Measurements from ENCODE around the gene THSD7B. TPM values are rescaled to one million over a fixed set of nuclear protein-coding genes. Genes with fewer than 3 reads are reported as not detected.
A peak's percentile ranks its signal among the peaks of the same experiment; 100 is the strongest.

THSD7B gene
- total and polyA plus RNA-seq, 2 of the 13 experiments (the other 11 are each of a cell fraction or from before 2014, with no cell fraction given), result 0.02 TPM; not detected in 1

DNA sequence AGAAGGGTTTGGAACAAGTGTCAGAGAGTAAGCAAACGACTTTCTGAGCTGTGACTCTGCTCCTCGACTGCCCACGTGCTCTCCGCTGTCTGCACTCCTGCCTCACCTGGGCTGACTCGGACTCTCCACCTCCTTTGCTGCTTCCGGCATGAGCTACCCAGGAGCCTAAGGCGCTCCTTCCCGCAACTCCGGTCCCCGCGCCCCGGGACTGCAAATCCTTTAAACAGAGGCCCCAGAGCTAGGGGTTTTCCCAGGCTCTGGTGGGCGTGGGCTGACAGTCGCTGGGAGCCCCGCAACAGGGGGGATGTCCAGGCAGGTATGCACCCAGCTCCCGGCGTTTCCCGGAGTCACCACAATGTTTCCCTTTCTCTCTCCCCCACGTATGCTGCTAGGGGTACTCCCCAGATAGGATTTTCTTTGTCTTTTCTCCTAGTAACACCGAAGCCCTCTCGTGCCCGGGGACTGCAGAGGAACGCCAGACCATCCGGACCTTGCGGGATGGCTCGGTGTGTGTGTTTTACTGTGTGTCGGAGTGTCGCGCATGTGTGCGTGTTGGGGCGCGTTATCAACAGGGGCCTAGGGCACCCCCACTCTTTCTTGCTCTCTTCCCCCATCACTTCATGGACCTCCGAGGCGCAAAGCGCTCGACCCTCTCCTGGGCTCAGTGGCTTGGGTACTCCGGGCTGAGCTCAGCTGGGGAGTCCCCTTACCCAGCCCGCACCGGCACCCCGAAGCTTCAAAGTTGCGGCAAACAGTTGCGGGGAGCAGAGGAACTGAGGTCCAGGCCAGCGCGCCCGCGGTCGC lies 691 bp upstream of the THSD7B start:
- DNase-seq (ENCODE audit: low spot score), result no peak
- Histone ChIP-seq H3K9me3 (ENCODE audit: low read length) (no peaks in the 10 kb centered on the region), H3K4me2 (ENCODE audit: low read depth, low read length) (no peak overlapping the region), H2AFZ (ENCODE audit: low read length) (no peak overlapping the region), H3K4me1 (ENCODE audit: insufficient read depth, low read length) (no peaks in the 10 kb centered on the region), H3K27me3 (ENCODE audit: control insufficient read depth in 1 of 2, insufficient read depth in 2 of 2, low read length in 2 of 2) (peaks cover 0 to 31% of the 10 kb centered on the region in 2 experiments; a peak in 2 of 5 replicates), H3K79me2 (ENCODE audit: insufficient read depth, low read length) (no peaks in the 10 kb centered on the region), H3K4me3 (replicated peaks in 1 of 3; ENCODE audit: insufficient read depth in 1 of 3, low read depth in 2 of 3, low read length in 3 of 3) (no peak overlapping the region), H3K36me3 (replicated peaks in 1 of 2; ENCODE audit: control insufficient read depth in 1 of 2, insufficient read depth in 2 of 2, low read length in 2 of 2) (no peaks in the 10 kb centered on the region), H3K9ac (ENCODE audit: insufficient read depth, low read depth, low read length) (no peak overlapping the region), H3K27ac (ENCODE audit: extremely low read length, insufficient read depth, low read length) (no peak overlapping the region), H4K20me1 (ENCODE audit: insufficient read depth, low read length) (no peaks in the 10 kb centered on the region)
- 38% methylated on average over 47 of the region's 47 CpGs for WGBS (ENCODE audit: low lambda C conversion rate)
- peak; percentile 49 for ATAC-seq
- in situ Hi-C loops (cut with HindIII; ENCODE audit: extremely low pct_ligation_motif_present, low pct_unique_long_range_greater_than_20kb) (no loop called here), intact Hi-C loops (cut with micrococcal nuclease; ENCODE audit: unreplicated experiment) (no loop called here)
- FAIRE-seq, result no peak
- no TSS peak for BruUV-seq (replicated peaks)
- ChIA-PET CTCF (ENCODE audit: low intra/inter-chr PET ratio, low total read pairs) (no interaction called here), POLR2A (no interaction called here)
- TF ChIP-seq, protein P1, sequence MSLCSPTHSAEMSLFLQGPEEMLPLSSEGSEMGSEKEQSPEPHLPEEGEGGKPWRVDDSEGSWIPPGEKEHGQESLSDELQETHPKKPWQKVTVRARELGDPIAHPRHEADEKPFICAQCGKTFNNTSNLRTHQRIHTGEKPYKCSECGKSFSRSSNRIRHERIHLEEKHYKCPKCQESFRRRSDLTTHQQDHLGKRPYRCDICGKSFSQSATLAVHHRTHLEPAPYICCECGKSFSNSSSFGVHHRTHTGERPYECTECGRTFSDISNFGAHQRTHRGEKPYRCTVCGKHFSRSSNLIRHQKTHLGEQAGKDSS (CRISPR knock-in tag; IDR thresholded peaks at IDR 0.05; ENCODE audit: borderline replicate concordance, low read depth), result no peak

DNA sequence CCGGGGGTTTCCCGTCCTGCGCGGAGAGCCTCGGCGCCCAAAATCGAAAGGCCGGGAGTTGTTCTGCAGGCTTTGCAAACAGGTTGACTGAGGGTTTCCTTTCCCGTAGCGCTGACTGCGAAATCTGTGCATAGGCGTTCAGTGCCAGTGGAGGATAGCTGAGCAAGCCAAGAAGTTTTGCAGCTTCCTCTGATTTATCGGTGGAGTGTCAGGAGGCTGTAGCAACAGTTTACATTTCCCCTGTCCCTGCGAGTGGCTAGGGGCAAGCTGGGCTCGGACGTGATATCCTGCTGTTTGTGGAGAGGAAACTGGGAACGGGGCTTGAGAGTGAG lies 694 bp downstream of the THSD7B start:
- no peak for FAIRE-seq
- in situ Hi-C loops (cut with HindIII; ENCODE audit: extremely low pct_ligation_motif_present, low pct_unique_long_range_greater_than_20kb), result no loop called here
- Histone ChIP-seq H3K27ac (ENCODE audit: extremely low read length, insufficient read depth, low read length) (no peak overlapping the region), H3K4me3 (replicated peaks in 1 of 3; ENCODE audit: insufficient read depth in 1 of 3, low read depth in 2 of 3, low read length in 3 of 3) (no peak overlapping the region), H2AFZ (ENCODE audit: low read length) (no peak overlapping the region), H3K4me1 (ENCODE audit: insufficient read depth, low read length) (no peaks in the 10 kb centered on the region), H3K27me3 (ENCODE audit: control insufficient read depth in 1 of 2, insufficient read depth in 2 of 2, low read length in 2 of 2) (peaks cover 0 to 31% of the 10 kb centered on the region in 2 experiments; a peak in 2 of 5 replicates), H3K36me3 (replicated peaks in 1 of 2; ENCODE audit: control insufficient read depth in 1 of 2, insufficient read depth in 2 of 2, low read length in 2 of 2) (no peaks in the 10 kb centered on the region), H3K9ac (ENCODE audit: insufficient read depth, low read depth, low read length) (no peak overlapping the region), H3K9me3 (ENCODE audit: low read length) (no peaks in the 10 kb centered on the region), H3K79me2 (ENCODE audit: insufficient read depth, low read length) (no peaks in the 10 kb centered on the region), H4K20me1 (ENCODE audit: insufficient read depth, low read length) (no peaks in the 10 kb centered on the region), H3K4me2 (ENCODE audit: low read depth, low read length) (no peak overlapping the region)
- no TSS peak for BruUV-seq (replicated peaks)
- ChIA-PET CTCF (ENCODE audit: low intra/inter-chr PET ratio, low total read pairs) (no interaction called here), POLR2A (no interaction called here)
- 41% methylated on average over 17 of the region's 17 CpGs for WGBS (ENCODE audit: low lambda C conversion rate)
- intact Hi-C loops (cut with micrococcal nuclease; ENCODE audit: unreplicated experiment), result no loop called here
- no peak for DNase-seq (ENCODE audit: low spot score)
- no peak; the same call in 2 of the 3 replicates for ATAC-seq
- TF ChIP-seq ZNF607 (CRISPR knock-in tag; IDR thresholded peaks at IDR 0.05; ENCODE audit: borderline replicate concordance) (no peak), ZNF577 (CRISPR knock-in tag; IDR thresholded peaks at IDR 0.05; ENCODE audit: borderline replicate concordance, low read depth) (no peak), ZNF563 (CRISPR knock-in tag; IDR thresholded peaks at IDR 0.05) (no peak), ZNF484 (CRISPR knock-in tag; IDR thresholded peaks at IDR 0.05; ENCODE audit: borderline replicate concordance, low read depth) (no peak), NFE2L1 (CRISPR knock-in tag; IDR thresholded peaks at IDR 0.05; ENCODE audit: borderline replicate concordance) (no peak), ZNF296 (CRISPR knock-in tag; conservative IDR thresholded peaks at IDR 0.05) (no peak), ZNF841 (CRISPR knock-in tag; IDR thresholded peaks at IDR 0.05; ENCODE audit: borderline replicate concordance) (no peak)
- TF ChIP-seq, protein P2, sequence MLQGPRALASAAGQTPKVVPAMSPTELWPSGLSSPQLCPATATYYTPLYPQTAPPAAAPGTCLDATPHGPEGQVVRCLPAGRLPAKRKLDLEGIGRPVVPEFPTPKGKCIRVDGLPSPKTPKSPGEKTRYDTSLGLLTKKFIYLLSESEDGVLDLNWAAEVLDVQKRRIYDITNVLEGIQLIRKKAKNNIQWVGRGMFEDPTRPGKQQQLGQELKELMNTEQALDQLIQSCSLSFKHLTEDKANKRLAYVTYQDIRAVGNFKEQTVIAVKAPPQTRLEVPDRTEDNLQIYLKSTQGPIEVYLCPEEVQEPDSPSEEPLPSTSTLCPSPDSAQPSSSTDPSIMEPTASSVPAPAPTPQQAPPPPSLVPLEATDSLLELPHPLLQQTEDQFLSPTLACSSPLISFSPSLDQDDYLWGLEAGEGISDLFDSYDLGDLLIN (CRISPR knock-in tag; IDR thresholded peaks at IDR 0.05; ENCODE audit: borderline replicate concordance), result no peak
- TF ChIP-seq, protein P3, sequence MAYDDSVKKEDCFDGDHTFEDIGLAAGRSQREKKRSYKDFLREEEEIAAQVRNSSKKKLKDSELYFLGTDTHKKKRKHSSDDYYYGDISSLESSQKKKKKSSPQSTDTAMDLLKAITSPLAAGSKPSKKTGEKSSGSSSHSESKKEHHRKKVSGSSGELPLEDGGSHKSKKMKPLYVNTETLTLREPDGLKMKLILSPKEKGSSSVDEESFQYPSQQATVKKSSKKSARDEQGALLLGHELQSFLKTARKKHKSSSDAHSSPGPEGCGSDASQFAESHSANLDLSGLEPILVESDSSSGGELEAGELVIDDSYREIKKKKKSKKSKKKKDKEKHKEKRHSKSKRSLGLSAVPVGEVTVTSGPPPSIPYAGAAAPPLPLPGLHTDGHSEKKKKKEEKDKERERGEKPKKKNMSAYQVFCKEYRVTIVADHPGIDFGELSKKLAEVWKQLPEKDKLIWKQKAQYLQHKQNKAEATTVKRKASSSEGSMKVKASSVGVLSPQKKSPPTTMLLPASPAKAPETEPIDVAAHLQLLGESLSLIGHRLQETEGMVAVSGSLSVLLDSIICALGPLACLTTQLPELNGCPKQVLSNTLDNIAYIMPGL (CRISPR knock-in tag; IDR thresholded peaks at IDR 0.05; ENCODE audit: borderline replicate concordance in 1 of 2, low read depth in 1 of 2), result no peak
- TF ChIP-seq, protein P4, sequence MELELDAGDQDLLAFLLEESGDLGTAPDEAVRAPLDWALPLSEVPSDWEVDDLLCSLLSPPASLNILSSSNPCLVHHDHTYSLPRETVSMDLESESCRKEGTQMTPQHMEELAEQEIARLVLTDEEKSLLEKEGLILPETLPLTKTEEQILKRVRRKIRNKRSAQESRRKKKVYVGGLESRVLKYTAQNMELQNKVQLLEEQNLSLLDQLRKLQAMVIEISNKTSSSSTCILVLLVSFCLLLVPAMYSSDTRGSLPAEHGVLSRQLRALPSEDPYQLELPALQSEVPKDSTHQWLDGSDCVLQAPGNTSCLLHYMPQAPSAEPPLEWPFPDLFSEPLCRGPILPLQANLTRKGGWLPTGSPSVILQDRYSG (CRISPR knock-in tag; IDR thresholded peaks at IDR 0.05), result no peak

All from HepG2 (cell line).